Activated CD4-positive, alpha-beta T cell treated with anti-CD3 and anti-CD28 coated beads, Interleukin-10, Interleukin-2, amounts not matched to agents 100 ng/mL and 50 ng/mL, durations not matched to agents 16 hours and 8 hours (primary cell): ENCODE results near the gene ISLR.

Source experiments
- DNase-seq: peaks from one replicate; pipeline ENCODE4 v3.0.0-alpha.2; 2020

The ISLR gene

GRCh38 chr15:74216949-74217348 lies 43.4 kb downstream of the ISLR start:
- no peak for DNase-seq

- no peak for DNase-seq
Observed at GRCh38 chr15:74217907-74218885, 44.7 kb downstream of the ISLR start.

- DNase-seq = no peak
Observed at GRCh38 chr15:74220475-74221248, 47.2 kb downstream of the ISLR start.

- no peak for DNase-seq
Observed at GRCh38 chr15:74221399-74222239, 48.1 kb downstream of the ISLR start.

- no peak for DNase-seq
Observed at GRCh38 chr15:74222240-74223119, 49.0 kb downstream of the ISLR start.

GRCh38 chr15:74225928-74226327 lies 52.4 kb downstream of the ISLR start:
- no peak for DNase-seq
